ENCODE data around the gene ADAM22.

Gene ADAM22

GRCh38 chr7:88226886-88227516 lies 292.9 kb downstream of the ADAM22 start:
- Histone ChIP-seq H3K27me3 (ENCODE audit: control insufficient read depth in 5 of 5, insufficient read depth in 4 of 5, low read length in 5 of 5) (no peaks in the 10 kb centered on the region), H3K9me3 (ENCODE audit: control insufficient read depth in 5 of 5, low read length in 5 of 5) (no peaks in the 10 kb centered on the region), H3K4me3 (ENCODE audit: low read depth in 1 of 5, low read length in 5 of 5) (no peak overlapping the region), H3K9ac (ENCODE audit: low read length in 5 of 5) (no peak overlapping the region), H3K36me3 (ENCODE audit: control insufficient read depth in 5 of 5, insufficient read depth in 5 of 5, low read length in 5 of 5) (no peaks in the 10 kb centered on the region), H3K27ac (ENCODE audit: low read depth, low read length) (no peak overlapping the region), H3K4me1 (ENCODE audit: control insufficient read depth in 5 of 5, insufficient read depth in 5 of 5, low read length in 5 of 5) (peaks cover 0 to 6% (median 0%) of the 10 kb centered on the region in 5 donors)

- no peak overlapping the region for H3K9ac ChIP-seq (ENCODE audit: low read length in 5 of 5)
- H3K27ac ChIP-seq (ENCODE audit: low read depth, low read length) = no peak overlapping the region
- H3K4me1 ChIP-seq (ENCODE audit: control insufficient read depth in 5 of 5, insufficient read depth in 5 of 5, low read length in 5 of 5) = peaks cover 0 to 6% (median 0%) of the 10 kb centered on the region in 5 donors
- H3K9me3 ChIP-seq (ENCODE audit: control insufficient read depth in 5 of 5, low read length in 5 of 5) = no peaks in the 10 kb centered on the region
- H3K4me3 ChIP-seq (ENCODE audit: low read depth in 1 of 5, low read length in 5 of 5) = no peak overlapping the region
- no peaks in the 10 kb centered on the region for H3K27me3 ChIP-seq (ENCODE audit: control insufficient read depth in 5 of 5, insufficient read depth in 4 of 5, low read length in 5 of 5)
- no peaks in the 10 kb centered on the region for H3K36me3 ChIP-seq (ENCODE audit: control insufficient read depth in 5 of 5, insufficient read depth in 5 of 5, low read length in 5 of 5)
Observed at GRCh38 chr7:88229302-88229995, 295.4 kb downstream of the ADAM22 start.

GRCh38 chr7:88230646-88231045 lies 296.6 kb downstream of the ADAM22 start:
- Histone ChIP-seq H3K27ac (ENCODE audit: low read depth, low read length) (no peak overlapping the region), H3K9me3 (ENCODE audit: control insufficient read depth in 5 of 5, low read length in 5 of 5) (no peaks in the 10 kb centered on the region), H3K36me3 (ENCODE audit: control insufficient read depth in 5 of 5, insufficient read depth in 5 of 5, low read length in 5 of 5) (no peaks in the 10 kb centered on the region), H3K4me3 (ENCODE audit: low read depth in 1 of 5, low read length in 5 of 5) (no peak overlapping the region), H3K4me1 (ENCODE audit: control insufficient read depth in 5 of 5, insufficient read depth in 5 of 5, low read length in 5 of 5) (peaks cover 0 to 6% (median 0%) of the 10 kb centered on the region in 5 donors), H3K9ac (ENCODE audit: low read length in 5 of 5) (no peak overlapping the region), H3K27me3 (ENCODE audit: control insufficient read depth in 5 of 5, insufficient read depth in 4 of 5, low read length in 5 of 5) (no peaks in the 10 kb centered on the region)

GRCh38 chr7:88233828-88234227 lies 299.8 kb downstream of the ADAM22 start:
- Histone ChIP-seq H3K9ac (ENCODE audit: low read length in 5 of 5) (no peak overlapping the region), H3K36me3 (ENCODE audit: control insufficient read depth in 5 of 5, insufficient read depth in 5 of 5, low read length in 5 of 5) (no peaks in the 10 kb centered on the region), H3K4me1 (ENCODE audit: control insufficient read depth in 5 of 5, insufficient read depth in 5 of 5, low read length in 5 of 5) (no peaks in the 10 kb centered on the region), H3K9me3 (ENCODE audit: control insufficient read depth in 5 of 5, low read length in 5 of 5) (no peaks in the 10 kb centered on the region), H3K27ac (ENCODE audit: low read depth, low read length) (no peak overlapping the region), H3K4me3 (ENCODE audit: low read depth in 1 of 5, low read length in 5 of 5) (no peak overlapping the region), H3K27me3 (ENCODE audit: control insufficient read depth in 5 of 5, insufficient read depth in 4 of 5, low read length in 5 of 5) (no peaks in the 10 kb centered on the region)

- Histone ChIP-seq H3K27me3 (ENCODE audit: control insufficient read depth in 5 of 5, insufficient read depth in 4 of 5, low read length in 5 of 5) (no peaks in the 10 kb centered on the region), H3K9ac (ENCODE audit: low read length in 5 of 5) (no peak overlapping the region), H3K4me1 (ENCODE audit: control insufficient read depth in 5 of 5, insufficient read depth in 5 of 5, low read length in 5 of 5) (peaks cover 0 to 5% (median 4%) of the 10 kb centered on the region in 5 donors), H3K9me3 (ENCODE audit: control insufficient read depth in 5 of 5, low read length in 5 of 5) (no peaks in the 10 kb centered on the region), H3K27ac (ENCODE audit: low read depth, low read length) (no peak overlapping the region), H3K36me3 (ENCODE audit: control insufficient read depth in 5 of 5, insufficient read depth in 5 of 5, low read length in 5 of 5) (no peaks in the 10 kb centered on the region), H3K4me3 (ENCODE audit: low read depth in 1 of 5, low read length in 5 of 5) (no peak overlapping the region)
Observed at GRCh38 chr7:88239852-88240251, 305.8 kb downstream of the ADAM22 start.

GRCh38 chr7:88243345-88243909 lies 309.4 kb downstream of the ADAM22 start:
- H3K36me3 ChIP-seq (ENCODE audit: control insufficient read depth in 5 of 5, insufficient read depth in 5 of 5, low read length in 5 of 5) = no peaks in the 10 kb centered on the region
- H3K4me3 ChIP-seq (ENCODE audit: low read depth in 1 of 5, low read length in 5 of 5) = no peak overlapping the region
- peaks cover 0 to 5% (median 4%) of the 10 kb centered on the region in 5 donors for H3K4me1 ChIP-seq (ENCODE audit: control insufficient read depth in 5 of 5, insufficient read depth in 5 of 5, low read length in 5 of 5)
- no peaks in the 10 kb centered on the region for H3K9me3 ChIP-seq (ENCODE audit: control insufficient read depth in 5 of 5, low read length in 5 of 5)
- H3K27me3 ChIP-seq (ENCODE audit: control insufficient read depth in 5 of 5, insufficient read depth in 4 of 5, low read length in 5 of 5) = no peaks in the 10 kb centered on the region
- no peak overlapping the region for H3K27ac ChIP-seq (ENCODE audit: low read depth, low read length)
- H3K9ac ChIP-seq (ENCODE audit: low read length in 5 of 5) = no peak overlapping the region

- Histone ChIP-seq H3K27ac (ENCODE audit: low read depth, low read length) (no peak overlapping the region), H3K27me3 (ENCODE audit: control insufficient read depth in 5 of 5, insufficient read depth in 4 of 5, low read length in 5 of 5) (no peaks in the 10 kb centered on the region), H3K9ac (ENCODE audit: low read length in 5 of 5) (no peak overlapping the region), H3K4me3 (ENCODE audit: low read depth in 1 of 5, low read length in 5 of 5) (no peak overlapping the region), H3K4me1 (ENCODE audit: control insufficient read depth in 5 of 5, insufficient read depth in 5 of 5, low read length in 5 of 5) (peaks cover 0 to 5% (median 4%) of the 10 kb centered on the region in 5 donors), H3K36me3 (ENCODE audit: control insufficient read depth in 5 of 5, insufficient read depth in 5 of 5, low read length in 5 of 5) (no peaks in the 10 kb centered on the region), H3K9me3 (ENCODE audit: control insufficient read depth in 5 of 5, low read length in 5 of 5) (no peaks in the 10 kb centered on the region)
Observed at GRCh38 chr7:88244258-88244657, 310.2 kb downstream of the ADAM22 start.
